ENCODE data around the gene ARID2. TPM values are rescaled to one million over a fixed set of nuclear protein-coding genes. Genes with fewer than 3 reads are reported as not detected.
A peak's percentile ranks its signal among the peaks of the same experiment; 100 is the strongest.

The ARID2 gene
- polyA plus RNA-seq, 2 of the 4 experiments (the other 2 are of a cell fraction), result 8.7 to 37.7 TPM

- peak overlapping the region in 1 of 2 experiments; percentile 53; a peak in 2 of 6 replicates for H3K27ac ChIP-seq
- FAIRE-seq (no peak), DNase-seq (ENCODE audit: low read depth in 1 of 2, low spot score in 1 of 2) (no peak), ATAC-seq (no peak)
- CTCF ChIA-PET, result no interaction called here
- H3K4me3 ChIP-seq, result peak overlapping the region; percentile 62
- peaks cover 28% of the 10 kb centered on the region; the same call in 2 of the 3 replicates for H3K4me1 ChIP-seq
- WGBS (ENCODE audit: missing lambda C conversion rate), result 31% methylated on average over 5 of the region's 5 CpGs
- POLR2A ChIA-PET, result no interaction called here
- TF ChIP-seq CTCF (IDR thresholded peaks at IDR 0.05) (no peak), EHF (CRISPR knock-in tag; IDR thresholded peaks at IDR 0.05) (no peak), CEBPB (IDR thresholded peaks at IDR 0.05) (no peak), CHD4 (IDR thresholded peaks at IDR 0.05; ENCODE audit: borderline replicate concordance) (no peak), HDAC2 (IDR thresholded peaks at IDR 0.05) (no peak), PBX3 (IDR thresholded peaks at IDR 0.05) (no peak), FOXS1 (CRISPR knock-in tag; IDR thresholded peaks at IDR 0.05) (no peak)
- H3K9me3 ChIP-seq, result 0 out of 3 replicates have a peak, but pooled peaks cover 3% of the 10 kb centered on the region
- H3K4me2 ChIP-seq, result peak overlapping the region; percentile 85
Measured at GRCh38 chr12:45732250-45732649, 2.7 kb downstream of the ARID2 start.

DNA sequence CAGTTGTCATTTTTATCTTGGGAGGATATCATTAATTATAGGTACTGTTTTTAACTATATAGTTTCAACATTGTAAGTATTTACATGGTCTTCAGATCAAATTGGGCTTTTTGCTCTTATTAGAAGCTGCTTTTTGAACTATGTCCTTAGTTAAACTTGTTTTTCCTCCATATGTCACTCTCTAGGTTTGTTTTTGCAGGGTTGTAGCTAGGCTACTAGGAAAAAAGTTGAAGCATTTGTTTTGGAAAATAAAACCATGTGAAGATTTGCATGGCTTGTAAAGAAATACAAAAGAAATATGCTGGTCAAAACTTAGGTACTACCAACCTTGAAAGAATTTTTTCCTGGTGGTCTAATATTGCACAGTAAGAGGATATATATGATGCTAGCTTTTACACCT lies 3.4 kb downstream of the ARID2 start:
- ATAC-seq (no peak), DNase-seq (ENCODE audit: low read depth in 1 of 2, low spot score in 1 of 2) (no peak), FAIRE-seq (no peak)
- H3K9me3 ChIP-seq, result 0 out of 3 replicates have a peak, but pooled peaks cover 4% of the 10 kb centered on the region
- ChIA-PET CTCF (no interaction called here), POLR2A (no interaction called here)
- H3K4me3 ChIP-seq, result no peak overlapping the region
- H3K27ac ChIP-seq, result no peak overlapping the region
- peak overlapping the region; percentile 85 for H3K4me2 ChIP-seq
- TF ChIP-seq HOXA7 (CRISPR knock-in tag; IDR thresholded peaks at IDR 0.05) (no peak), HOXB13 (CRISPR knock-in tag; IDR thresholded peaks at IDR 0.05; ENCODE audit: low read depth) (no peak), CHD4 (IDR thresholded peaks at IDR 0.05; ENCODE audit: borderline replicate concordance) (no peak), ZSCAN20 (CRISPR knock-in tag; IDR thresholded peaks at IDR 0.05) (no peak)
- H3K4me1 ChIP-seq, result peaks cover 28% of the 10 kb centered on the region; the same call in 2 of the 3 replicates

DNA sequence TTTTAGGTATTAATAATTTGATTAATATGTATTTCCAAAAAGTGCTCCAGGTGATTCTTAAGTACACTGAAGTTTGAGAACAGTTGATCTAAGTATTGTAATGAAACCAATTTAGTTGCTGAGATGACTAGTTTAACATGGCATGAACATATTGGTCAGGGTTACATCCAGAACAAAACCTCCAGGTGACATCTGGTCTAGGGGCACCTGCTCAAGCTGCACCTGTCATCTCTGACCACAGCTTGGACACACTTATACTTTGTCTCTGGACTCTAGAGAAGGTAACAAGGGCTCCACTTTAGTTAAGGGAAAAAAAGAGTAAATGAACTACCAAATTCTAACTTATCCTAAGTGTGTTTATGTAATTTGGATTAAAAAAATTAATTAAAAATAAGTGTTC lies 8.1 kb downstream of the ARID2 start:
- DNase-seq (ENCODE audit: low read depth in 1 of 2, low spot score in 1 of 2) (no peak), ATAC-seq (no peak), FAIRE-seq (no peak)
- peaks cover 18% of the 10 kb centered on the region; the same call in 1 of the 3 replicates for H3K9me3 ChIP-seq
- POLR2A ChIA-PET, result no interaction called here
- peaks cover 14% of the 10 kb centered on the region; the same call in 2 of the 3 replicates for H3K4me1 ChIP-seq
- no peak overlapping the region for H3K4me2 ChIP-seq
- no peak for TF ChIP-seq NFE2L2 (conservative IDR thresholded peaks at IDR 0.05; ENCODE audit: low read length)
- no peak for TF ChIP-seq CBX2 (IDR thresholded peaks at IDR 0.05; ENCODE audit: borderline replicate concordance, low read depth)
- TF ChIP-seq RNF2 (IDR thresholded peaks at IDR 0.05; ENCODE audit: borderline replicate concordance, low read depth), result no peak
- no peak for TF ChIP-seq CHD4 (IDR thresholded peaks at IDR 0.05; ENCODE audit: borderline replicate concordance)
- TF ChIP-seq ZC3H11A (IDR thresholded peaks at IDR 0.05), result no peak
- TF ChIP-seq CBX8 (IDR thresholded peaks at IDR 0.05), result no peak
- no peak for TF ChIP-seq NR3C1 (IDR thresholded peaks at IDR 0.05)
- TF ChIP-seq BHLHE40 (IDR thresholded peaks at IDR 0.05; ENCODE audit: low read depth, low read length), result no peak
- TF ChIP-seq CEBPB (IDR thresholded peaks at IDR 0.05), result no peak
- no peak for TF ChIP-seq FOXS1 (CRISPR knock-in tag; IDR thresholded peaks at IDR 0.05)
- no peak for TF ChIP-seq EHMT2 (IDR thresholded peaks at IDR 0.05; ENCODE audit: low read depth)
- no peak for TF ChIP-seq CHD2 (IDR thresholded peaks at IDR 0.05; ENCODE audit: low read length, partially characterized antibody)
- TF ChIP-seq, protein P1, sequence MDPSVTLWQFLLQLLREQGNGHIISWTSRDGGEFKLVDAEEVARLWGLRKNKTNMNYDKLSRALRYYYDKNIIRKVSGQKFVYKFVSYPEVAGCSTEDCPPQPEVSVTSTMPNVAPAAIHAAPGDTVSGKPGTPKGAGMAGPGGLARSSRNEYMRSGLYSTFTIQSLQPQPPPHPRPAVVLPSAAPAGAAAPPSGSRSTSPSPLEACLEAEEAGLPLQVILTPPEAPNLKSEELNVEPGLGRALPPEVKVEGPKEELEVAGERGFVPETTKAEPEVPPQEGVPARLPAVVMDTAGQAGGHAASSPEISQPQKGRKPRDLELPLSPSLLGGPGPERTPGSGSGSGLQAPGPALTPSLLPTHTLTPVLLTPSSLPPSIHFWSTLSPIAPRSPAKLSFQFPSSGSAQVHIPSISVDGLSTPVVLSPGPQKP (IDR thresholded peaks at IDR 0.05; ENCODE audit: low read depth, low read length), result no peak
- TF ChIP-seq, protein P2, sequence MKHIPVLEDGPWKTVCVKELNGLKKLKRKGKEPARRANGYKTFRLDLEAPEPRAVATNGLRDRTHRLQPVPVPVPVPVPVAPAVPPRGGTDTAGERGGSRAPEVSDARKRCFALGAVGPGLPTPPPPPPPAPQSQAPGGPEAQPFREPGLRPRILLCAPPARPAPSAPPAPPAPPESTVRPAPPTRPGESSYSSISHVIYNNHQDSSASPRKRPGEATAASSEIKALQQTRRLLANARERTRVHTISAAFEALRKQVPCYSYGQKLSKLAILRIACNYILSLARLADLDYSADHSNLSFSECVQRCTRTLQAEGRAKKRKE (CRISPR knock-in tag; IDR thresholded peaks at IDR 0.05; ENCODE audit: low read depth), result no peak
- no peak for TF ChIP-seq ZSCAN20 (CRISPR knock-in tag; IDR thresholded peaks at IDR 0.05)
- no peak for TF ChIP-seq HDAC2 (IDR thresholded peaks at IDR 0.05)
- TF ChIP-seq FOSB (CRISPR knock-in tag; IDR thresholded peaks at IDR 0.05), result no peak
- TF ChIP-seq POLR2AphosphoS2 (conservative IDR thresholded peaks at IDR 0.05; ENCODE audit: low read length), result no peak
- no peak for TF ChIP-seq MAZ (IDR thresholded peaks at IDR 0.05; ENCODE audit: borderline replicate concordance, low read depth, low read length)
- no peak overlapping the region for H3K4me3 ChIP-seq
- H3K27ac ChIP-seq, result no peak overlapping the region
- CTCF ChIA-PET, result interaction anchor here (0.6 to 0.9 kb wide), 2 partner anchors 8 to 11 kb away, joined by 3 read pairs; partner anchors contain the start of gene ARID2

Data from A549 (cell line).